Caco-2 (cell line): ENCODE measurements around the gene DNAH7. TPM values are rescaled to one million over a fixed set of nuclear protein-coding genes. Genes with fewer than 3 reads are reported as not detected.

Experiments used
- BruUV-seq: library from RNA; stranded (reverse); fragments of 400-500 nt; replicated peaks from 2 replicates; lab custom pipeline; 2021; lab: Mats Ljungman, UMichigan
- CTCF ChIA-PET: fragments of 300-600 bp; sonication (Branson Sonifier 250); formaldehyde crosslinking; loops from one replicate; lab custom pipeline; 2022; ENCODE audit warnings: antibody characterized with exemption; lab: Charles Lee
- POLR2A ChIA-PET: fragments of 300-600 bp; sonication (Branson Sonifier 250); formaldehyde crosslinking; loops from one replicate; lab custom pipeline; 2022; ENCODE audit warnings: antibody characterized with exemption; lab: Charles Lee
- DNase-seq, 2 experiments: peaks; one replicate each; pipeline versions ENCODE4 v3.0.0 to v3.0.0-alpha.2; 2020 to 2022
- H3K27me3 ChIP-seq: replicated peaks from 2 replicates; pipeline ENCODE4 v1.6.0; 2011; ENCODE audit warnings: low read length; ENCODE audit not compliant: control insufficient read depth, insufficient read depth
- H3K36me3 ChIP-seq: 2 replicates; pipeline ENCODE4 v1.5.1; 2011; ENCODE audit warnings: low read length; ENCODE audit not compliant: control insufficient read depth, insufficient read depth
- H3K4me1 ChIP-seq: fragments of 250-450 bp; sonication (Bioruptor Pico); 2 replicates; pipeline ENCODE4 v1.5.1; 2020; ENCODE audit warnings: mild to moderate bottlenecking
- H3K4me3 ChIP-seq: 2 replicates; pipeline ENCODE4 v1.5.1; 2011; ENCODE audit warnings: low read depth, mild to moderate bottlenecking, control low read depth, low read length
- H3K9me3 ChIP-seq: fragments of 250-450 bp; sonication (Bioruptor Pico); 2 replicates; pipeline ENCODE4 v1.5.1; 2020; ENCODE audit warnings: mild to moderate bottlenecking, moderate library complexity
- H3K27ac Mint-ChIP-seq: one replicate; pipeline ENCODE4 v1.8.0; 2022; ENCODE audit warnings: mixed read lengths; ENCODE audit not compliant: unreplicated experiment
- H3K27me3 Mint-ChIP-seq: one replicate; pipeline ENCODE4 v1.8.0; 2022; ENCODE audit warnings: mixed read lengths; ENCODE audit not compliant: insufficient read depth, unreplicated experiment
- H3K36me3 Mint-ChIP-seq: one replicate; pipeline ENCODE4 v1.8.0; 2022; ENCODE audit warnings: mild to moderate bottlenecking, mixed read lengths; ENCODE audit not compliant: insufficient read depth, unreplicated experiment
- H3K4me1 Mint-ChIP-seq: one replicate; pipeline ENCODE4 v1.8.0; 2022; ENCODE audit warnings: low read depth, mixed read lengths; ENCODE audit not compliant: unreplicated experiment
- H3K4me3 Mint-ChIP-seq: one replicate; pipeline ENCODE4 v1.8.0; 2022; ENCODE audit warnings: mild to moderate bottlenecking, moderate library complexity, mixed read lengths; ENCODE audit not compliant: unreplicated experiment
- H3K9me3 Mint-ChIP-seq: one replicate; pipeline ENCODE4 v1.8.0; 2022; ENCODE audit warnings: mixed read lengths; ENCODE audit not compliant: unreplicated experiment
- CTCF ChIP-seq, 2 experiments: fragments of 200-600 bp in 1 of 2; IDR thresholded peaks; 1 replicate in 1 of 2; 2 replicates in 1 of 2; pipeline versions ENCODE4 v1.5.1 to v1.8.0; 2011 to 2022; ENCODE audit warnings: antibody characterized with exemption in 1 of 2, control low read depth in 1 of 2, inconsistent platforms in 1 of 2, low read depth in 1 of 2, low read length in 1 of 2, mild to moderate bottlenecking in 1 of 2, moderate library complexity in 1 of 2; ENCODE audit not compliant: insufficient read depth in 1 of 2, severe bottlenecking in 1 of 2, unreplicated experiment in 1 of 2
- intact Hi-C: fragments of 100-400 bp; cut with micrococcal nuclease; formaldehyde crosslinking; loops from one replicate; pipeline ENCODE4 v1.10.0; 2022; ENCODE audit not compliant: unreplicated experiment
- total RNA-seq: library from RNA; stranded (reverse); gene quantifications from 2 replicates; pipeline ENCODE4 v1.2.3, GENCODE V29; 2022

DNAH7 gene
- total RNA-seq, 1 experiment from 2014 or later, result 0.16 TPM

GRCh38 chr2:195830968-195831950, 237.4 kb downstream of the DNAH7 start:
- Mint-ChIP-seq H3K27me3 (peaks cover 2% of the 10 kb centered on the region), H3K4me3 (no peak overlapping the region), H3K4me1 (no peaks in the 10 kb centered on the region), H3K36me3 (no peaks in the 10 kb centered on the region), H3K9me3 (no peaks in the 10 kb centered on the region), H3K27ac (no peak overlapping the region)
- no TSS peak for BruUV-seq
- intact Hi-C loops, result loop anchor here (5.0 kb wide), 1 partner anchor 169 kb away; no protein-coding TSS in a partner anchor
- no peaks in the 10 kb centered on the region for H3K36me3 ChIP-seq
- no peak for DNase-seq
- H3K9me3 ChIP-seq, result no peaks in the 10 kb centered on the region
- no peaks in the 10 kb centered on the region for H3K27me3 ChIP-seq
- H3K4me3 ChIP-seq, result no peak overlapping the region
- no peak for TF ChIP-seq CTCF (IDR thresholded peaks at IDR 0.05; ENCODE audit: insufficient read depth in 1 of 2, low read depth in 1 of 2, low read length in 1 of 2, severe bottlenecking in 1 of 2, unreplicated experiment in 1 of 2)
- POLR2A ChIA-PET, result no interaction called here
- H3K4me1 ChIP-seq, result no peaks in the 10 kb centered on the region; the same call in 1 of the 2 replicates
- CTCF ChIA-PET, result no interaction called here

- Mint-ChIP-seq H3K27me3 (no peaks in the 10 kb centered on the region), H3K9me3 (no peaks in the 10 kb centered on the region), H3K4me3 (no peak overlapping the region), H3K27ac (no peak overlapping the region), H3K36me3 (no peaks in the 10 kb centered on the region), H3K4me1 (no peaks in the 10 kb centered on the region)
- no TSS peak for BruUV-seq
- ChIA-PET CTCF (no interaction called here), POLR2A (no interaction called here)
- Histone ChIP-seq H3K4me1 (no peaks in the 10 kb centered on the region), H3K4me3 (no peak overlapping the region), H3K36me3 (no peaks in the 10 kb centered on the region), H3K9me3 (no peaks in the 10 kb centered on the region), H3K27me3 (no peaks in the 10 kb centered on the region)
- intact Hi-C loops, result no loop called here
- no peak for TF ChIP-seq CTCF (IDR thresholded peaks at IDR 0.05; ENCODE audit: insufficient read depth in 1 of 2, low read depth in 1 of 2, low read length in 1 of 2, severe bottlenecking in 1 of 2, unreplicated experiment in 1 of 2)
- no peak for DNase-seq
These were observed 244.2 kb downstream of the DNAH7 start for GRCh38 chr2:195824478-195824877.

- Mint-ChIP-seq H3K4me1 (peaks cover 11% of the 10 kb centered on the region), H3K36me3 (no peaks in the 10 kb centered on the region), H3K27me3 (no peaks in the 10 kb centered on the region), H3K4me3 (no peak overlapping the region), H3K9me3 (no peaks in the 10 kb centered on the region), H3K27ac (no peak overlapping the region)
- no peaks in the 10 kb centered on the region for H3K4me1 ChIP-seq
- TF ChIP-seq CTCF (IDR thresholded peaks at IDR 0.05; ENCODE audit: insufficient read depth in 1 of 2, low read depth in 1 of 2, low read length in 1 of 2, severe bottlenecking in 1 of 2, unreplicated experiment in 1 of 2), result no peak
- ChIA-PET POLR2A (no interaction called here), CTCF (no interaction called here)
- no peaks in the 10 kb centered on the region for H3K9me3 ChIP-seq
- H3K36me3 ChIP-seq, result no peaks in the 10 kb centered on the region
- intact Hi-C loops, result no loop called here
- no peak for DNase-seq
- BruUV-seq, result no TSS peak
- H3K4me3 ChIP-seq, result no peak overlapping the region
- H3K27me3 ChIP-seq, result no peaks in the 10 kb centered on the region
These were observed 245.4 kb downstream of the DNAH7 start for GRCh38 chr2:195823206-195823605.
